IPS-15b (cell line): Measurements from ENCODE around the gene LRRC8E.
"Not testable (repeated sequence)": the region's sequence is repeated elsewhere in the genome, so short reads cannot be mapped to it uniquely, and the experiment has no call there.

Experiments used
- H3K27me3 ChIP-seq: one replicate; pipeline ENCODE4 v1.6.1; 2013; ENCODE audit warnings: low read length; ENCODE audit not compliant: control insufficient read depth, insufficient read depth
- H3K36me3 ChIP-seq: one replicate; pipeline ENCODE4 v1.6.1; 2013; ENCODE audit warnings: low read length; ENCODE audit not compliant: control insufficient read depth, insufficient read depth
- H3K4me1 ChIP-seq: one replicate; pipeline ENCODE4 v1.6.1; 2013; ENCODE audit warnings: mild to moderate bottlenecking, low read length; ENCODE audit not compliant: control insufficient read depth, insufficient read depth
- H3K4me3 ChIP-seq: one replicate; pipeline ENCODE4 v1.5.1; 2013; ENCODE audit warnings: low read depth, low read length
- H3K9ac ChIP-seq: one replicate; pipeline ENCODE4 v1.6.1; 2013; ENCODE audit warnings: low read depth, mild to moderate bottlenecking, low read length
- H3K9me3 ChIP-seq: one replicate; pipeline ENCODE4 v1.6.1; 2013; ENCODE audit warnings: mild to moderate bottlenecking, low read length; ENCODE audit not compliant: control insufficient read depth, insufficient read depth

LRRC8E gene

GRCh38 chr19:7916955-7917266 is 28.6 kb downstream of the LRRC8E start:
- H3K27me3 ChIP-seq: peaks cover 30% of the 10 kb centered on the region
- H3K9me3 ChIP-seq: no peaks in the 10 kb centered on the region
- H3K4me3 ChIP-seq: peak overlapping the region; percentile 67
- no peak overlapping the region for H3K9ac ChIP-seq
- peaks cover 4% of the 10 kb centered on the region for H3K4me1 ChIP-seq
- peaks cover 4% of the 10 kb centered on the region for H3K36me3 ChIP-seq

- Histone ChIP-seq H3K9me3 (no peaks in the 10 kb centered on the region), H3K36me3 (no peaks in the 10 kb centered on the region), H3K4me1 (peaks cover 4% of the 10 kb centered on the region), H3K9ac (peak overlapping the region; percentile 54), H3K4me3 (peak overlapping the region; percentile 67), H3K27me3 (peaks cover 30% of the 10 kb centered on the region)
These were observed 29.2 kb downstream of the LRRC8E start for GRCh38 chr19:7917267-7918061.

- H3K9ac ChIP-seq: peak overlapping the region; percentile 54
These were observed 29.8 kb downstream of the LRRC8E start for GRCh38 chr19:7918062-7918614.

GRCh38 chr19:7918615-7919421 is 30.5 kb downstream of the LRRC8E start:
- Histone ChIP-seq H3K36me3 (peaks cover 2% of the 10 kb centered on the region), H3K4me3 (no peak overlapping the region), H3K4me1 (peaks cover 4% of the 10 kb centered on the region), H3K9ac (no peak overlapping the region), H3K27me3 (peaks cover 30% of the 10 kb centered on the region), H3K9me3 (no peaks in the 10 kb centered on the region)

More at GRCh38 chr19:7918062-7918614, 29.8 kb downstream of the LRRC8E start:
- not testable (repeated sequence) for H3K9me3 ChIP-seq, H3K4me1 ChIP-seq, H3K36me3 ChIP-seq
- Histone ChIP-seq H3K27me3 (peaks cover 30% of the 10 kb centered on the region), H3K4me3 (peak overlapping the region; percentile 67)

- Histone ChIP-seq H3K4me1 (peaks cover 4% of the 10 kb centered on the region), H3K4me3 (peak within 1 kb of the TSS; percentile 52), H3K9ac (no peak within 1 kb of the TSS), H3K27me3 (peaks cover 27% of the 10 kb centered on the region), H3K36me3 (peaks cover 2% of the 10 kb centered on the region), H3K9me3 (no peaks in the 10 kb centered on the region)
These were observed 31.6 kb downstream of the LRRC8E start, which contains the start of gene SNAPC2 for GRCh38 chr19:7919610-7920518. SNAPC2 (plus strand) TSS chr19:7920338; CDS start chr19:7920367, 29 bp downstream.

- Histone ChIP-seq H3K9me3 (no peaks in the 10 kb centered on the region), H3K4me3 (peak overlapping the region; percentile 52), H3K4me1 (peaks cover 4% of the 10 kb centered on the region), H3K36me3 (peaks cover 2% of the 10 kb centered on the region), H3K27me3 (peaks cover 21% of the 10 kb centered on the region), H3K9ac (no peak overlapping the region)
These were observed 32.4 kb downstream of the LRRC8E start for GRCh38 chr19:7920519-7921301.

- H3K4me3 ChIP-seq: peak overlapping the region; percentile 52
- H3K9me3 ChIP-seq: no peaks in the 10 kb centered on the region
- H3K27me3 ChIP-seq: peaks cover 18% of the 10 kb centered on the region
- no peak overlapping the region for H3K9ac ChIP-seq
- H3K4me1 ChIP-seq: peaks cover 4% of the 10 kb centered on the region
- H3K36me3 ChIP-seq: peaks cover 2% of the 10 kb centered on the region
These were observed 33.1 kb downstream of the LRRC8E start for GRCh38 chr19:7921302-7921966.

GRCh38 chr19:7921967-7922835 is 33.9 kb downstream of the LRRC8E start:
- Histone ChIP-seq H3K36me3 (peaks cover 2% of the 10 kb centered on the region), H3K27me3 (peaks cover 14% of the 10 kb centered on the region), H3K9me3 (no peaks in the 10 kb centered on the region), H3K4me3 (no peak overlapping the region), H3K4me1 (peaks cover 4% of the 10 kb centered on the region), H3K9ac (no peak overlapping the region)

GRCh38 chr19:7922836-7923195 is 34.5 kb downstream of the LRRC8E start:
- Histone ChIP-seq H3K4me1 (peaks cover 4% of the 10 kb centered on the region), H3K27me3 (peaks cover 10% of the 10 kb centered on the region), H3K9me3 (no peaks in the 10 kb centered on the region), H3K4me3 (no peak overlapping the region), H3K36me3 (peaks cover 2% of the 10 kb centered on the region), H3K9ac (no peak overlapping the region)
